Effector memory CD8-positive, alpha-beta T cell (primary cell): ENCODE data around the gene LELP1.
"Not testable (repeated sequence)": the region's sequence is repeated elsewhere in the genome, so short reads cannot be mapped to it uniquely, and the experiment has no call there.

Source experiments
- ATAC-seq: fragments of 150-1000 bp; cut with Tn5 transposase; replicated peaks from 2 replicates; pipeline ENCODE4 v1.10.0; 2021; ENCODE audit warnings: mild to moderate bottlenecking, moderate library complexity
- DNase-seq, 3 experiments: peaks; one replicate each; pipeline ENCODE4 v3.0.0; 2021
- H3K27ac Mint-ChIP-seq, 2 donors: one replicate each; pipeline ENCODE4 v1.8.0; 2022; ENCODE audit warnings: mild to moderate bottlenecking in 2 of 2, mixed read lengths in 2 of 2, moderate library complexity in 2 of 2
- H3K27me3 Mint-ChIP-seq, 2 donors: one replicate each; pipeline ENCODE4 v1.8.0; 2022; ENCODE audit warnings: mixed read lengths in 2 of 2
- H3K36me3 Mint-ChIP-seq: one replicate; pipeline ENCODE4 v1.8.0; 2022; ENCODE audit warnings: mild to moderate bottlenecking, moderate library complexity, mixed read lengths; ENCODE audit not compliant: insufficient read depth
- H3K4me1 Mint-ChIP-seq, 2 donors: one replicate each; pipeline ENCODE4 v1.8.0; 2022; ENCODE audit warnings: low read depth in 2 of 2, mixed read lengths in 2 of 2
- H3K4me3 Mint-ChIP-seq, 2 donors: one replicate each; pipeline ENCODE4 v1.8.0; 2022; ENCODE audit warnings: mild to moderate bottlenecking in 2 of 2, mixed read lengths in 2 of 2, moderate library complexity in 2 of 2
- H3K9me3 Mint-ChIP-seq, 2 donors: one replicate each; pipeline ENCODE4 v1.8.0; 2022; ENCODE audit warnings: mixed read lengths in 2 of 2

LELP1 gene

GRCh38 chr1:153212201-153212600, 9.0 kb downstream of the LELP1 start:
- Mint-ChIP-seq H3K36me3 (peaks cover 3% of the 10 kb centered on the region), H3K27me3 (peaks cover 37 to 56% of the 10 kb centered on the region in 2 donors), H3K27ac (no peak overlapping the region), H3K4me1 (no peaks in the 10 kb centered on the region), H3K4me3 (no peak overlapping the region), H3K9me3 (no peaks in the 10 kb centered on the region)
- ATAC-seq, result no peak
- no peak for DNase-seq

- H3K36me3 Mint-ChIP-seq, result peaks cover 3% of the 10 kb centered on the region
- DNase-seq, result no peak
- ATAC-seq, result no peak
These were observed 10.3 kb downstream of the LELP1 start for GRCh38 chr1:153213519-153213918.

GRCh38 chr1:153217212-153217611, 14.0 kb downstream of the LELP1 start, which contains the start of gene PRR9:
Gene PRR9 (plus strand): TSS chr1:153217584. CDS start chr1:153218145, 561 bp downstream.
- ATAC-seq (no peak), DNase-seq (no peak)
- Mint-ChIP-seq H3K4me1 (no peaks in the 10 kb centered on the region), H3K27ac (no peak within 1 kb of the TSS), H3K27me3 (peaks cover 47 to 76% of the 10 kb centered on the region in 2 donors), H3K9me3 (no peaks in the 10 kb centered on the region), H3K36me3 (peaks cover 6% of the 10 kb centered on the region), H3K4me3 (no peak within 1 kb of the TSS)

More at GRCh38 chr1:153213519-153213918, 10.3 kb downstream of the LELP1 start:
- Mint-ChIP-seq H3K9me3 (no peaks in the 10 kb centered on the region), H3K27ac (no peak overlapping the region), H3K4me3 (no peak overlapping the region), H3K4me1 (no peaks in the 10 kb centered on the region), H3K27me3 (peaks cover 34 to 61% of the 10 kb centered on the region in 2 donors)

GRCh38 chr1:153217744-153218416, 14.7 kb downstream of the LELP1 start:
- H3K4me3 Mint-ChIP-seq, result no peak overlapping the region
- H3K27me3 Mint-ChIP-seq, result peaks cover 45 to 75% of the 10 kb centered on the region in 2 donors
- no peak overlapping the region for H3K27ac Mint-ChIP-seq
- ATAC-seq (no peak), DNase-seq (no peak)
- H3K4me1 Mint-ChIP-seq, result peaks cover 0 to under 1% of the 10 kb centered on the region in 2 donors
- no peaks in the 10 kb centered on the region for H3K9me3 Mint-ChIP-seq
- peaks cover 6% of the 10 kb centered on the region for H3K36me3 Mint-ChIP-seq

- H3K36me3 Mint-ChIP-seq, result peaks cover 6% of the 10 kb centered on the region
- H3K27ac Mint-ChIP-seq, result no peak overlapping the region
- DNase-seq (no peak), ATAC-seq (no peak)
- H3K4me3 Mint-ChIP-seq, result no peak overlapping the region
- H3K9me3 Mint-ChIP-seq, result no peaks in the 10 kb centered on the region
- peaks cover 2 to 5% of the 10 kb centered on the region in 2 donors for H3K4me1 Mint-ChIP-seq
- peaks cover 38 to 75% of the 10 kb centered on the region in 2 donors for H3K27me3 Mint-ChIP-seq
These were observed 17.5 kb downstream of the LELP1 start for GRCh38 chr1:153220606-153221303.

- H3K9me3 Mint-ChIP-seq, H3K4me1 Mint-ChIP-seq, H3K27ac Mint-ChIP-seq, H3K36me3 Mint-ChIP-seq, H3K4me3 Mint-ChIP-seq: not testable (repeated sequence)
- peaks cover 34 to 62% of the 10 kb centered on the region in 2 donors for H3K27me3 Mint-ChIP-seq
- ATAC-seq (peak; percentile 58), DNase-seq (peak; percentile 22 to 36 (median 29))
These were observed 20.0 kb downstream of the LELP1 start for GRCh38 chr1:153223040-153223891.

- H3K36me3 Mint-ChIP-seq, result no peaks in the 10 kb centered on the region
- H3K27ac Mint-ChIP-seq, result no peak overlapping the region
- H3K9me3 Mint-ChIP-seq, result no peaks in the 10 kb centered on the region
- H3K27me3 Mint-ChIP-seq, result peaks cover 41 to 50% of the 10 kb centered on the region in 2 donors
- peaks cover 2 to 5% of the 10 kb centered on the region in 2 donors for H3K4me1 Mint-ChIP-seq
- ATAC-seq (no peak), DNase-seq (no peak)
- H3K4me3 Mint-ChIP-seq, result no peak overlapping the region
These were observed 24.6 kb downstream of the LELP1 start for GRCh38 chr1:153227810-153228209.

- H3K4me1 Mint-ChIP-seq, result no peaks in the 10 kb centered on the region
- ATAC-seq (no peak), DNase-seq (no peak)
- H3K27me3 Mint-ChIP-seq, result peaks cover 40 to 49% of the 10 kb centered on the region in 2 donors
- H3K27ac Mint-ChIP-seq, result no peak overlapping the region
- H3K4me3 Mint-ChIP-seq, result no peak overlapping the region
- no peaks in the 10 kb centered on the region for H3K9me3 Mint-ChIP-seq
- no peaks in the 10 kb centered on the region for H3K36me3 Mint-ChIP-seq
These were observed 25.3 kb downstream of the LELP1 start for GRCh38 chr1:153228491-153228890.

- peak in 2 of 3 experiments; percentile 7 for DNase-seq
- not testable (repeated sequence) for H3K4me1 Mint-ChIP-seq, H3K9me3 Mint-ChIP-seq, H3K27ac Mint-ChIP-seq, ATAC-seq, H3K36me3 Mint-ChIP-seq, H3K4me3 Mint-ChIP-seq
- H3K27me3 Mint-ChIP-seq, result peaks cover 37 to 41% of the 10 kb centered on the region in 2 donors
These were observed 26.0 kb downstream of the LELP1 start for GRCh38 chr1:153229076-153229829.

GRCh38 chr1:153231363-153231762, 28.1 kb downstream of the LELP1 start:
- Mint-ChIP-seq H3K27me3 (peaks cover 43 to 45% of the 10 kb centered on the region in 2 donors), H3K4me3 (no peak overlapping the region), H3K36me3 (no peaks in the 10 kb centered on the region), H3K9me3 (no peaks in the 10 kb centered on the region), H3K27ac (no peak overlapping the region), H3K4me1 (no peaks in the 10 kb centered on the region)
- DNase-seq (no peak), ATAC-seq (no peak)

GRCh38 chr1:153231785-153232184, 28.6 kb downstream of the LELP1 start:
- DNase-seq (no peak), ATAC-seq (no peak)
- Mint-ChIP-seq H3K4me1 (no peaks in the 10 kb centered on the region), H3K36me3 (no peaks in the 10 kb centered on the region), H3K27me3 (peaks cover 43 to 45% of the 10 kb centered on the region in 2 donors), H3K4me3 (no peak overlapping the region), H3K9me3 (no peaks in the 10 kb centered on the region), H3K27ac (no peak overlapping the region)

GRCh38 chr1:153232553-153232952, 29.3 kb downstream of the LELP1 start:
- no peak overlapping the region for H3K27ac Mint-ChIP-seq
- H3K9me3 Mint-ChIP-seq, result no peaks in the 10 kb centered on the region
- peaks cover 43 to 45% of the 10 kb centered on the region in 2 donors for H3K27me3 Mint-ChIP-seq
- DNase-seq, result no peak
- ATAC-seq, result no peak
- H3K36me3 Mint-ChIP-seq, result no peaks in the 10 kb centered on the region
- H3K4me3 Mint-ChIP-seq, result no peak overlapping the region
- H3K4me1 Mint-ChIP-seq, result no peaks in the 10 kb centered on the region

GRCh38 chr1:153233448-153233847, 30.2 kb downstream of the LELP1 start:
- Mint-ChIP-seq H3K27ac (no peak overlapping the region), H3K36me3 (no peaks in the 10 kb centered on the region), H3K4me3 (no peak overlapping the region), H3K9me3 (no peaks in the 10 kb centered on the region), H3K4me1 (no peaks in the 10 kb centered on the region), H3K27me3 (peaks cover 43 to 51% of the 10 kb centered on the region in 2 donors)
- DNase-seq (no peak), ATAC-seq (no peak)
